HG03457 (cell line): ENCODE results near the gene TTC39C.
A peak's percentile ranks its signal among the peaks of the same experiment; 100 is the strongest.

Source experiments
- ATAC-seq: cut with Tn5 transposase; IDR thresholded peaks from one replicate; pipeline ENCODE4 v1.9.1; 2021; ENCODE audit warnings: moderate number of reproducible peaks; ENCODE audit not compliant: unreplicated experiment

The TTC39C gene

DNA sequence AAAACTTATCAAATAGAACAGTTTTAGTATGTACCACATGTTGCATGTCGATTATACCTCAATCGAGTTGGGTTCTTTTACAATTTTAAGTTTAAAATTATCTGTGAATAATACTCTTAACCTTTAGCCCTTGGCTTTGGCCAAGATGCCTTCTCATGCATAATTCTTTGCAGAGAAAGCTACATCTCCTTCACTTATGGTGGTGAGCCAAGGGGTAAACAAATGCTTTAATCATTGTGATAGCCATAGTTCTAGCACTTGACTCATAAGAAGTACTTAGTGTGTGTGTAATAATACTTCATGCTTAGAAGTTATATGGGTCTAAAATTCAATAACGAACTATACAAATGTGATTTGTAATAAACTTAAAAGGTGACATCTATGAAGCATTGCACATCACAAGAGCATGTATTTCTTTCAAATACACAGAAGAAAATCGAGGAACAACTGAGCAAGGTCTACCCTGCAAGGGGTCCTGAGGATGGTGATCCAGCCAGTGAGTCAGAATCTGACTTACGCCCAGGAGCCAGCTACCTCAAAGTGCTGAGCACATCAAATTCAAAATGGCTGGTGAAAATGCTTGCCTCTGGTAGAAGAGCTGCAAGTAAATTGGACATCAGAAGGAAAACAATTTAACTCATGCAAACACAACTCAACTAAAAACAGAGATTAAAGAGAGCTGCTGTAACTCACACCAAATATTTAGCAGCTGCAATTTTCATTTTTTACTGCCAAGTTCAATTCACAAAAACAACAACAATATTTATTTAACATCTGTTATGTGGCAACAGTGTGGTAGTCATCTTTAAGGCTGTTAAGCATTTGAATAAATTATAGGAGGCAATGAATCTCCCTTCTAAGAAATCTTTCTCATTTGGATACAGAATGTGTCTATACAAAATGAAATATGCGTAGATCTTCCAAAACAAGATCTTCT lies 23.8 kb upstream of the TTC39C start:
- ATAC-seq = no peak

DNA sequence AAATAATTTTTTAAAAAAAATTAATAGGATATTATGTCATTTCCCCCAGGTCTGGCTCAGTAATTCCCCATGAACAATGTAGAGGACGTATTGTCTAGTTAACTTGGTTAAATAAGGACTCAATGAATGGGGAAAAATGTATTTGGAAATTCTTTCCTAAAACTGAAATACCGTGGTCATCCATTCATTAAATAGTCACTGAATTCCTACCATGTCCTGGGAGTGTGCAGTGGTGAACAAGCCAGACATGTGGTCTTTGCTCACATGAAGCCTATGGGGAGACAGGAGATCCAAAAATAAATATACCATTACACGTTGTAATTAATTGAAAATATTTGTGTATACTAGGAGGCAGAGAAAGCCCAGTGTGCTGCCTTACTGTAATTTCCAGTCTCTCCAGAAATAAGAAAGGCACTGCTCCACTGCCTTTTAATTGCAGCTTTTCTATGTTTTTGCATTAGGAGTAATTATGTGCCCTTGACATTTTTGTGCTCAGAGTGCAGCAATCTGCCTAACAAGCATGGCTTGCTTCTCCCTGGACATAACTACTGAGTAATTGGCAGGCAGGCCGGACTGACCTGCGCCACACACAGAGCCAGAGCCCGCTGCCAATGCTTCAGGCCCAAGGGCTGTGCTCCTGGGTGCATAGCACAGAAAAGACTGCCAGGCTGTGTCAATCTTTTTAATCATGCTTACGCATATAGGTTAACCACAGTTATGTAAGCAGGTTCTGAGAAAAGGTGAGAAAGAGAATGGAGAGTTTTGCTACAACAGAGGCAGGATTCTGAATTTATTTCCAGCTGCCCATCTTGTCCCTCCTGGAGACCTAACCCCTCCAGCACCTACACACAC lies 22.2 kb upstream of the TTC39C start:
- no peak for ATAC-seq

DNA sequence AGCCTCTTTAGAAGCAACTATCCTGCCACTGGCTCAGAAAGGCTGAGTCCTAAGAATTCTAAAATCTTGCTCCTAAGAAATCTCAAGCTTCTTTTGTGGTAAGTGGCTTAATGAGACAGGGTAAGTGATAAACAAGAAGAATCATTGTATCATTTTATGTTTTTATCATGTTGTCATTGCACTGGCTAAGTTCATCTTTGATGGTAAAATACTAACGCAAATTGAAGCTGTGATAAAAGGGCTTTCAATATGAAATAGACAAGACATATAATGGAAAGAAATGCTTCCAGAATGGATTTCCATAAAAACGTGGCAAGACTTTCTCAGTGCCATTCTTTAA lies 21.6 kb upstream of the TTC39C start:
- no peak for ATAC-seq

- no peak for ATAC-seq
These were observed 20.1 kb upstream of the TTC39C start for GRCh38 chr18:23994361-23994902.

DNA sequence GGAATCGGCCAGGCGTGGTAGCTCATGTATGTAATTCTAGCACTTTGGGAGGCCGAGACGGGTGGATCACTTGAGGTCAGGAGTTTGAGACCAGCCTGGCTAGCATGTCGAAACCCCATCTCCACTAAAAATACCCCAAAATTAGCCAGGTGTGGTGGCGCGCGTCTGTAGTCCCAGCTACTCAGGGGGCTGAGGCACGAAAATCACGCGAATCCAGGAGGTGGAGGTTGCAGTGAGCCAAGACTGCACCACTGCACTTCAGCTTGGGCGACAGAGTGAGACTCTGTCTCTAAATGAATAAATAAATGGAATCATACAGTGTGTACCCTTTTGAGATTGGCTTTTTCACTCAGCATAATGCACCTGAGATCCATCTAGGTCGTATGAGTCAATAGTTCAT lies 19.4 kb upstream of the TTC39C start:
- ATAC-seq = no peak

DNA sequence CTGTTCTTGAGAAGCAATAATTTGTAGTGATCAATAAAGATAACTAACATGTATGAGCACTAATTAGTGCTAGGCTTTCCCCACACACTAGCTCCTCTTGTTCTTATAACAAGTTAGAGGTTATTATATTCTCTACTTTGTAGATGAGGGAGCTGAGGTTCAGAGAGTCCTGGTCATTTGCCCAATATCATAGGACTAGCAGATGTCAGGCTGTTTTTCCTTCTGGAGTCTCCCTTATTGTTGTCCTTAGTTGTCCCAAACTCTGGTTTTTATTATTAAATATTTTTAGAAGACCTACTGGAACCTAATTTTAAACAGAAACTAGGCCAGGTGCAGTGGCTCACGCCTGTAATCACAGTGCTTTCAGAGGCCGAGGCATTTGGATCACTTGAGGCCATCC lies 16.5 kb upstream of the TTC39C start:
- no peak for ATAC-seq

- no peak for ATAC-seq
These were observed 15.7 kb upstream of the TTC39C start for GRCh38 chr18:23998820-23999219.

DNA sequence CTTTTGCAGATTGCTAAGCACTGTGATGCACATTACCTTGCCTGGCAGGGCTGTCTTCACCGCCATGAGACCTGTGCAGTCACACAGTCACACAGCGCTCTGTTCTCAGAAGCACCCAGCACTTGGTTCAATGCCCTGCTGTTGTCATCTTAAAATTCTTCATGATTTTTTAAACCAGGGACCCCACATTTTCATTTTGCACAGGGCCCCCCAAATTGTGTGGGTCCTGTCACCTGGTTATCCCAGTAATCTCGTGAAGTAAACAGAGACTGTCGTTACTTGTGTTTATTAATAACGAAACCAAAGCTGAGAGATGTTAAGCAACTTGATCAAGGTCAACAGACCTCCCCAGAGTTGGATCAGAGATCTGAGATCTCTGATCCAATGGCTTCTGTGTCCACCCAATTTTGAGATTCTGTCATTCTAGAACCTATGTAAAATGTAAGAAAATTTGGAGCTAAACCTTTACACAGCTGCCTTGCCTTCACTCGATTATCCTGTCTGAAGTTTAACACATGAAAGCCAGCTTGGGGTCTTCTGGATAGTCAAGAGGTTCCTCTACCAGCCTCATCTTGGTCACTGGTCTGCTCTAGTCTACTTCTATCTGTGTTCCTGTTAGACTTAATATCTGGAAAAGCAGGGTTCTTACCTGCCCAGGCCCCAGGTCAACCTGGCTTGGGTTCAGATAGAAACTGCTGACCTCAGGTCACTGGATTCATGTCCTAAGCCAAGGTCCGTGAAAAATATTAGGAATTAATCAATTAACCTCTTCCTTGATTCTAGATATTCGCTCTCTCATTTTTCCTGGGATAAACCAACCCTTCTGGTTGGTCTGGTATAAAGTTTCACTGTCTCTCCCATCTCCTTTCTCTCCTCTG lies 13.7 kb upstream of the TTC39C start:
- ATAC-seq = no peak

GRCh38 chr18:24002479-24002878 lies 12.1 kb upstream of the TTC39C start:
- ATAC-seq = no peak

- no peak for ATAC-seq
These were observed 11.3 kb upstream of the TTC39C start for GRCh38 chr18:24003288-24003687.

DNA sequence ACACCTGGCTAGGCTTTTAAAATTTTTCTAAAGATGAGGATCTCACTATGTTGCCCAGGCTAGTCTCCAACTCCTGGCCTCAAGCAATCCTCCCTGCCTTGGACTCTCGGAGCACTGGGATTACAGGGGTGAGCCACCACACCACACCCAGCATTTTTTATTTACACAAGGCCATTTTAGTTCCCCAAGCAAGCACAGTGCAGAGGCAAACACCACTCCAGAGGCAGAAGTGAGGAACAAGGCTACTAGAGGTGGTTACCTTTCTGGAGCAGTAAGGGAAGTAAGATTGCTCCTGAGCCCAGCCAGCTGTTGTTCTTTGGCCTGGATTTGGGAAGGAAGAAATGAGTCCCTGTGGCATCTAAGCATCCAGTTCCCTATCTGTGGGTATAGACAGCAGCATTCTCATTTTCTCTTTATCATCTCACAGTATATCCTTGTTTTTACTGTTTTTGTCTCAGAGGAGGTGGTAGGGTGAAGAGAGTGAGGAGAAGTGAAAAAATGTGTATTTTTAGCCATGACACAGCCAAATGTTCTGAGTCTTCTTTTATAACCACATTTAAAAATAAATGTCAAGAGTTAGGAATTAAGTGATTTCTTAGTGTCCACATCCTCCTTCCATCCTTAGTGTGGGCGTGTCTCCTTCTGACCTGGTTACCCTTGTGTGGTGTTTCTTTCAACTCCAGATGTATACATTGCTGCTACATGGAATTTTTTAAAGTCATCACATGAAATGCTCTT lies 10.5 kb upstream of the TTC39C start:
- no peak for ATAC-seq

DNA sequence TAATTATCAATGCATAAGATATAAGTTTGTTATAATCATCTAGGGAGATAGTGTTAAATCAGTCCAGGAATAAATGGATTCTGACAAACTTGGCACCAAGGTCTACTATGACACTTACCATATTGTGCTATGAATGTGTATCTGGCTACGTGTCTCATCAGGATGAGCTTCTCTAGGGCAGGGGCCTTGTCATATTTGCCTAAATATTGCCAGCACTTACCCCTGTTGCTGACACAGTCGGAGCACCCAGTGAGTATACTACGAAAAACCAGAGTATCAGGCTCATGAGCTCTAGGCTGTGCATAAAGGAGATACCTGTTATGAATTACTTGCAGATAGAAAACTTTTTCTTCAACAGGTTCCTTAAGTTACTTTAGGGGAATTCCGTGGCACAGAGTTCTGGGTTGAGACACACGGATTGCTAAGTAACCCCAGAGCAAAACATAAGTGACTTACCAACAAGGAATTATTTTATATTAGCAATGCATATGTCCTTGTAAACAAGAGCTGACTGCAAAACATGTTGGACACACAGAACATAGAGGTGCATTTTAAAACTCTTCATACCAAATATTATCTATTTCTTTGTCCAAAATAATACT lies 7.7 kb upstream of the TTC39C start:
- ATAC-seq = no peak

DNA sequence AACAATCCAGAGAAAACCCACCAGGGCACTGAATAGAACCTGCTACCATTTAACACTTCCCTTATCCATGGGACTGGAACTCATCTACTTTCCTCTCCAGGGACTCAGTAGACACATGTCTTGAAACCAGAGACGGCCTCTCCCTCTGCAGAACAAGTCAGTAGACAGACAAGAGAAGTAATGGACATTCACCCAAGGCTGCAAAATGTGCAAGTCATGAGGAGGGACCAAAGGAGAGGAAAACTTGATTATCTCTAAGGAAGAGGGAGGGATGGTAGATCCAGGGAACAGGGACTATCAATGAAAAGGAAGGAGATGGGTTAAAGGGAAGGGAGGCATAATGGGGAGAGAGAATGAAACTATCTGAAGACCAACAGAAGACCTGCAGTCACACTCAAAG lies 5.3 kb upstream of the TTC39C start:
- ATAC-seq = no peak

GRCh38 chr18:24009651-24010333 lies 4.8 kb upstream of the TTC39C start:
- ATAC-seq = peak; percentile 45

DNA sequence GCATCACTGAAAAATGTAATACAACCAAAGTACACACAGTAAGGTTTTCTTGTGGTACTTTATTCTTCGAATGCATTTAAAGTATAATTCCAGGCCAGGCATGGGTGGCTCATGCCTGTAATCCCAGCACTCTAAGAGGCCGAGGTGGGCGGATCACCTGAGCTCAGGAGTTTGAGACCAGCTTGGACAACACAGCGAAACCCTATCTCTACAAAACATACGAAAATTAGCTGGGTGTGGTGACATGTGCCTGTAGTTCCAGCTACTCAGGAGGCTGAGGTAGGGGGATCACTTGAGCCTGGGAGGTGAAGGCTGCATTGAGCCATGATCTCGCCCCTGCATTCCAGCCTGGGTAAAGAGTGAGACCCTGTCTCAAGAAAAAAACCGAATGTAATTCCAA lies 3.9 kb upstream of the TTC39C start:
- ATAC-seq = no peak

- no peak for ATAC-seq
These were observed 3.2 kb upstream of the TTC39C start for GRCh38 chr18:24011123-24011917.

DNA sequence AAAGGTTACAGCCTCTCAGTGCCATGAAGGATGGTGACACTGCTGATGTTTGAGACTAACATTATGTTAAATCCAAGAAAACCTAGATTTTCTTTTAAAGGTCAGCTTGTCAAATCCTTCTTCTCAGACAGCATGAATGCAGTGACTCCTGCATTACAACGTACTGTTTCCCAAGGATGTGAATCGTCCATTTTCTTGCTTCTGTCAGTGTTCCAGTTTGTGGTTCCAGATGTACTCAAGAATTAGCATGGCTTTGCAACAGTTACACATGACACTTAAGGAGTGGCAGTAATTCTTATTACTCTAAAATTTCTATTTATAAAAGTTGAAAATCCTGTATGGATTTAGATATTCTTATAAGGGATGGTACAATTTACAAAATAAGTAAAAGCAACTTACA lies 1.5 kb upstream of the TTC39C start:
- no peak for ATAC-seq

DNA sequence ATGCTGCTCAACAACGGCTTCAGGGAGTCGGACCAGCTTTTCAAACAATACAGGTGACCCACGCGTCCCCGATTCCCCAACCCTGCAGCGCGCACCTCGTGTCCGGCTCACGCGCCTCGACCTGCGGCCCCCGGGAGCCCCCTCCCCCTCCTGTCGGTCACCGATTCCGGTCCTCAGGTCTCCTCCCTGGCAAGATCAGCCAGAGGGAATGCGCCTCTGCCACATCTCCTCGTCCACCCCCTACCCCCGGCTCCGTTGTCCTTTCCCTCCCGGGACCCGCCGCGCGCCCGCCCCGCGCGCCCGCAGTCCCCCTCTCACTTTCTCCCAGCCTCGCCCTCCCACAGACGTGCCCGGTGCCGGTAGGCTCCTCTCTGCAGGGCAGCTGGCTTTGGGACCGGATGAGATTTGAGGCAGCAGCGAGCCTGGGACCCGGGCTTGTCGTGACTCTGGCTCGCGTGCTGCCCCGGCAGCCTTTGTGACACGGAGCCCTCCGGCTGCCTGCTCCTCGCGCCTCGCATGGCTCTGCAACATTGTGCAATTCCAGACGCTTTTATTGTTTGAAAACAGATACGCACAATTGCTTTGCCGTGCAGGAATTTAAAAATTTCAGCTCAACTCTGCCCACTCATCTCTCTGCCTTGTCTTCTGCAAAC lies 558 bp downstream of the TTC39C start:
- ATAC-seq = no peak
